Measurements from ENCODE around the gene SF3B2. TPM values are rescaled to one million over a fixed set of nuclear protein-coding genes. Genes with fewer than 3 reads are reported as not detected.

Gene SF3B2
- total RNA-seq, 1 donor from 2014 or later = 193 TPM

GRCh38 chr11:66014804-66015453, 37.2 kb upstream of the SF3B2 start:
- H3K9me3 Mint-ChIP-seq (ENCODE audit: unreplicated experiment) = no peaks in the 10 kb centered on the region
- no peaks in the 10 kb centered on the region for H3K36me3 Mint-ChIP-seq (ENCODE audit: unreplicated experiment)
- peak overlapping the region; percentile 87 for H3K27ac Mint-ChIP-seq (ENCODE audit: unreplicated experiment)
- DNase-seq (ENCODE audit: extremely low spot score, unreplicated experiment) = no peak
- no peaks in the 10 kb centered on the region for H3K27me3 Mint-ChIP-seq (ENCODE audit: unreplicated experiment)
- TF ChIP-seq, protein P1, sequence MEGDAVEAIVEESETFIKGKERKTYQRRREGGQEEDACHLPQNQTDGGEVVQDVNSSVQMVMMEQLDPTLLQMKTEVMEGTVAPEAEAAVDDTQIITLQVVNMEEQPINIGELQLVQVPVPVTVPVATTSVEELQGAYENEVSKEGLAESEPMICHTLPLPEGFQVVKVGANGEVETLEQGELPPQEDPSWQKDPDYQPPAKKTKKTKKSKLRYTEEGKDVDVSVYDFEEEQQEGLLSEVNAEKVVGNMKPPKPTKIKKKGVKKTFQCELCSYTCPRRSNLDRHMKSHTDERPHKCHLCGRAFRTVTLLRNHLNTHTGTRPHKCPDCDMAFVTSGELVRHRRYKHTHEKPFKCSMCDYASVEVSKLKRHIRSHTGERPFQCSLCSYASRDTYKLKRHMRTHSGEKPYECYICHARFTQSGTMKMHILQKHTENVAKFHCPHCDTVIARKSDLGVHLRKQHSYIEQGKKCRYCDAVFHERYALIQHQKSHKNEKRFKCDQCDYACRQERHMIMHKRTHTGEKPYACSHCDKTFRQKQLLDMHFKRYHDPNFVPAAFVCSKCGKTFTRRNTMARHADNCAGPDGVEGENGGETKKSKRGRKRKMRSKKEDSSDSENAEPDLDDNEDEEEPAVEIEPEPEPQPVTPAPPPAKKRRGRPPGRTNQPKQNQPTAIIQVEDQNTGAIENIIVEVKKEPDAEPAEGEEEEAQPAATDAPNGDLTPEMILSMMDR (IDR thresholded peaks at IDR 0.05) = no peak
- no peak overlapping the region for H3K4me3 Mint-ChIP-seq (ENCODE audit: unreplicated experiment)
- peaks cover 32% of the 10 kb centered on the region for H3K4me1 Mint-ChIP-seq (ENCODE audit: unreplicated experiment)

- Mint-ChIP-seq H3K9me3 (ENCODE audit: unreplicated experiment) (no peaks in the 10 kb centered on the region), H3K27me3 (ENCODE audit: unreplicated experiment) (no peaks in the 10 kb centered on the region), H3K4me1 (ENCODE audit: unreplicated experiment) (peaks cover 37% of the 10 kb centered on the region), H3K36me3 (ENCODE audit: unreplicated experiment) (no peaks in the 10 kb centered on the region), H3K4me3 (ENCODE audit: unreplicated experiment) (no peak overlapping the region), H3K27ac (ENCODE audit: unreplicated experiment) (peak overlapping the region; percentile 87)
- TF ChIP-seq, protein P1 (IDR thresholded peaks at IDR 0.05) = no peak
- DNase-seq (ENCODE audit: extremely low spot score, unreplicated experiment) = no peak
These were observed 36.7 kb upstream of the SF3B2 start for GRCh38 chr11:66015454-66015881.

- DNase-seq (ENCODE audit: extremely low spot score, unreplicated experiment) = peak; percentile 90
- TF ChIP-seq, protein P1 (IDR thresholded peaks at IDR 0.05) = no peak
- Mint-ChIP-seq H3K27ac (ENCODE audit: unreplicated experiment) (peak overlapping the region; percentile 87), H3K4me3 (ENCODE audit: unreplicated experiment) (peak overlapping the region; percentile 18), H3K9me3 (ENCODE audit: unreplicated experiment) (no peaks in the 10 kb centered on the region), H3K27me3 (ENCODE audit: unreplicated experiment) (no peaks in the 10 kb centered on the region), H3K4me1 (ENCODE audit: unreplicated experiment) (peaks cover 43% of the 10 kb centered on the region), H3K36me3 (ENCODE audit: unreplicated experiment) (no peaks in the 10 kb centered on the region)
These were observed 36.0 kb upstream of the SF3B2 start for GRCh38 chr11:66015936-66016792.

DNA sequence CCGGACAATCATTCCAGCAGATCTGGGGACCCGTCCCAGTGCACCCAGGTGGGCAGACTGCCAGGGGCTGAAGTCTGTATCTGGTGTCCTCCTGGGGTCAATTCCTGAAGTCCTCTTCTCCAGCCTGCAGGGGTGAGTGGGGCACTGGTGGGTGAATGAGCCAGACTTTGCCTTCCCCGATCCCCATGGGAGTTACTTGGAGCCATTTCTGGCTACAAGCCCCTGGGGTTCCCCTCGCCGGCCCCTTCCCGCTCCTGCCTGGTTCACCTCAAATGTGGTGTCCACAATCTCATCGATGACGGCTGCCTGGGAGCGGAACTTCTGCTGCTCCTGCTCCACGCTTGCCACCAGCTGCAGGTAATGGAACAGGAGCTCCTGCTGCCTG, 35.4 kb upstream of the SF3B2 start:
- Mint-ChIP-seq H3K4me1 (ENCODE audit: unreplicated experiment) (peaks cover 49% of the 10 kb centered on the region), H3K27ac (ENCODE audit: unreplicated experiment) (peak overlapping the region; percentile 87), H3K4me3 (ENCODE audit: unreplicated experiment) (no peak overlapping the region), H3K36me3 (ENCODE audit: unreplicated experiment) (no peaks in the 10 kb centered on the region), H3K9me3 (ENCODE audit: unreplicated experiment) (no peaks in the 10 kb centered on the region), H3K27me3 (ENCODE audit: unreplicated experiment) (no peaks in the 10 kb centered on the region)
- no peak for DNase-seq (ENCODE audit: extremely low spot score, unreplicated experiment)
- TF ChIP-seq, protein P1 (IDR thresholded peaks at IDR 0.05) = no peak

- Mint-ChIP-seq H3K36me3 (ENCODE audit: unreplicated experiment) (no peaks in the 10 kb centered on the region), H3K4me1 (ENCODE audit: unreplicated experiment) (peaks cover 54% of the 10 kb centered on the region), H3K9me3 (ENCODE audit: unreplicated experiment) (no peaks in the 10 kb centered on the region), H3K4me3 (ENCODE audit: unreplicated experiment) (no peak overlapping the region), H3K27ac (ENCODE audit: unreplicated experiment) (no peak overlapping the region), H3K27me3 (ENCODE audit: unreplicated experiment) (no peaks in the 10 kb centered on the region)
- TF ChIP-seq, protein P1 (IDR thresholded peaks at IDR 0.05) = no peak
- no peak for DNase-seq (ENCODE audit: extremely low spot score, unreplicated experiment)
These were observed 34.8 kb upstream of the SF3B2 start for GRCh38 chr11:66017321-66017720.

All from osteocyte (in vitro differentiated cells).